ENCODE data around the gene SOX18. TPM values are rescaled to one million over a fixed set of nuclear protein-coding genes. Genes with fewer than 3 reads are reported as not detected.

SOX18 gene
- total and polyA plus RNA-seq, 2 of the 13 experiments (the other 11 are each of a cell fraction or from before 2014, with no cell fraction given), result 1.6 to 1.9 TPM

DNA sequence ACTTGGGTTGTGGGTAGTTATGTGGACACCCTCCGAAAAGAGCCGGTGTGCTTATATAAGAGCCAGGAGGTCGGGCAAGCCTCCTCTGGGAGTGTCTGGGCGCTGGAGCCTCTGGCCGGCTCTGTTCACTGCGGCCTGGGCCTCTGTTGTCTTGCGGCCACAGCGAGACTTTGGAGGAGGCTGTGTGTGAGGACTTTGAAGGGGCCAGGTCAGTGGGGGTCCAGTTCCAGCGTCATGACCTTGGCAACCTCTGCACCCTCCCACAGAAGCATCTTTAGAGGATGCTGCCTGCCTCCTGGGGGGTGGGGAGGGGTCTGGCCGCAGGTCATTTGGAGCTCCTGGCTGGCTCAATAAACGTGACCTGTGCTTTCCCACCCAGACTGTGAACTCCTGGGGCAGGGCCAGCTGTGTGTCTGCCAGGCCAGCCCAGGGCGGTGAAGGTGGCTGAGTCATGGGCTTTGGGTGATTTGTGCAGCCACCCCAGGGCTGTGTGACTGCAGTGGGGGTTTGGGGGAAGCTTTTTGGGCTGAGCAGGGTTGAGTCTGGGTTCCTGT is 14.8 kb upstream of the SOX18 start (continued):
- TF ChIP-seq PRMT3 (CRISPR knock-in tag; IDR thresholded peaks at IDR 0.05; ENCODE audit: borderline replicate concordance, low read depth), result no peak
- TF ChIP-seq KDM6A (CRISPR knock-in tag; IDR thresholded peaks at IDR 0.05; ENCODE audit: low read depth), result no peak
- TF ChIP-seq ZSCAN20 (CRISPR knock-in tag; IDR thresholded peaks at IDR 0.05; ENCODE audit: borderline replicate concordance), result no peak
- TF ChIP-seq POLR2AphosphoS5 (IDR thresholded peaks at IDR 0.05; ENCODE audit: low read depth, low read length), result no peak
- TF ChIP-seq, protein P1, sequence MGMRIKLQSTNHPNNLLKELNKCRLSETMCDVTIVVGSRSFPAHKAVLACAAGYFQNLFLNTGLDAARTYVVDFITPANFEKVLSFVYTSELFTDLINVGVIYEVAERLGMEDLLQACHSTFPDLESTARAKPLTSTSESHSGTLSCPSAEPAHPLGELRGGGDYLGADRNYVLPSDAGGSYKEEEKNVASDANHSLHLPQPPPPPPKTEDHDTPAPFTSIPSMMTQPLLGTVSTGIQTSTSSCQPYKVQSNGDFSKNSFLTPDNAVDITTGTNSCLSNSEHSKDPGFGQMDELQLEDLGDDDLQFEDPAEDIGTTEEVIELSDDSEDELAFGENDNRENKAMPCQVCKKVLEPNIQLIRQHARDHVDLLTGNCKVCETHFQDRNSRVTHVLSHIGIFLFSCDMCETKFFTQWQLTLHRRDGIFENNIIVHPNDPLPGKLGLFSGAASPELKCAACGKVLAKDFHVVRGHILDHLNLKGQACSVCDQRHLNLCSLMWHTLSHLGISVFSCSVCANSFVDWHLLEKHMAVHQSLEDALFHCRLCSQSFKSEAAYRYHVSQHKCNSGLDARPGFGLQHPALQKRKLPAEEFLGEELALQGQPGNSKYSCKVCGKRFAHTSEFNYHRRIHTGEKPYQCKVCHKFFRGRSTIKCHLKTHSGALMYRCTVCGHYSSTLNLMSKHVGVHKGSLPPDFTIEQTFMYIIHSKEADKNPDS (CRISPR knock-in tag; IDR thresholded peaks at IDR 0.05), result no peak
- peak; percentile 24; the same call in 1 of the 2 replicates for TF ChIP-seq ZNF674 (CRISPR knock-in tag; IDR thresholded peaks at IDR 0.05; ENCODE audit: low read depth)
- peak; percentile 45; the same call in 1 of the 2 replicates for TF ChIP-seq PITX1 (CRISPR knock-in tag; IDR thresholded peaks at IDR 0.05)
- TF ChIP-seq GABPA (IDR thresholded peaks at IDR 0.05; ENCODE audit: low read depth, low read length), result no peak
- no peak for TF ChIP-seq GABPA (CRISPR knock-in tag; IDR thresholded peaks at IDR 0.05; ENCODE audit: low read depth)
- peak; percentile 83; the same call in 1 of the 2 replicates for TF ChIP-seq NFE2L1 (CRISPR knock-in tag; IDR thresholded peaks at IDR 0.05; ENCODE audit: borderline replicate concordance)
- no peak for TF ChIP-seq ARHGAP35 (CRISPR knock-in tag; IDR thresholded peaks at IDR 0.05; ENCODE audit: borderline replicate concordance)
- no peak for TF ChIP-seq ZNF124 (CRISPR knock-in tag; IDR thresholded peaks at IDR 0.05)
- no peak for TF ChIP-seq NR1H2 (CRISPR knock-in tag; IDR thresholded peaks at IDR 0.05; ENCODE audit: borderline replicate concordance, low read depth)
- TF ChIP-seq, protein P2, sequence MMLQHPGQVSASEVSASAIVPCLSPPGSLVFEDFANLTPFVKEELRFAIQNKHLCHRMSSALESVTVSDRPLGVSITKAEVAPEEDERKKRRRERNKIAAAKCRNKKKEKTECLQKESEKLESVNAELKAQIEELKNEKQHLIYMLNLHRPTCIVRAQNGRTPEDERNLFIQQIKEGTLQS (CRISPR knock-in tag; IDR thresholded peaks at IDR 0.05), result no peak
- TF ChIP-seq ZNF878 (CRISPR knock-in tag; IDR thresholded peaks at IDR 0.05), result no peak
- TF ChIP-seq ZNF562 (CRISPR knock-in tag; IDR thresholded peaks at IDR 0.05; ENCODE audit: borderline replicate concordance), result no peak
- 0 out of 2 replicates have a peak, but pooled peaks have one; percentile 17 for TF ChIP-seq ZNF772 (CRISPR knock-in tag; IDR thresholded peaks at IDR 0.05)
- no peak for TF ChIP-seq MBD4 (IDR thresholded peaks at IDR 0.05; ENCODE audit: borderline replicate concordance, low read length)
- TF ChIP-seq HNF4A (CRISPR knock-in tag; IDR thresholded peaks at IDR 0.05), result no peak
- TF ChIP-seq SCMH1 (CRISPR knock-in tag; IDR thresholded peaks at IDR 0.05; ENCODE audit: borderline replicate concordance), result no peak
- no peak for TF ChIP-seq ZFP36L2 (CRISPR knock-in tag; IDR thresholded peaks at IDR 0.05)
- TF ChIP-seq ZNF761 (CRISPR knock-in tag; conservative IDR thresholded peaks at IDR 0.05), result no peak; the same call in 1 of the 2 replicates
- TF ChIP-seq FOXM1 (CRISPR knock-in tag; IDR thresholded peaks at IDR 0.05), result no peak
- no peak for TF ChIP-seq TCF12 (IDR thresholded peaks at IDR 0.05)
- TF ChIP-seq TCF12 (CRISPR knock-in tag; IDR thresholded peaks at IDR 0.05), result no peak
- TF ChIP-seq JDP2 (CRISPR knock-in tag; IDR thresholded peaks at IDR 0.05; ENCODE audit: borderline replicate concordance), result no peak
- TF ChIP-seq, protein P3, sequence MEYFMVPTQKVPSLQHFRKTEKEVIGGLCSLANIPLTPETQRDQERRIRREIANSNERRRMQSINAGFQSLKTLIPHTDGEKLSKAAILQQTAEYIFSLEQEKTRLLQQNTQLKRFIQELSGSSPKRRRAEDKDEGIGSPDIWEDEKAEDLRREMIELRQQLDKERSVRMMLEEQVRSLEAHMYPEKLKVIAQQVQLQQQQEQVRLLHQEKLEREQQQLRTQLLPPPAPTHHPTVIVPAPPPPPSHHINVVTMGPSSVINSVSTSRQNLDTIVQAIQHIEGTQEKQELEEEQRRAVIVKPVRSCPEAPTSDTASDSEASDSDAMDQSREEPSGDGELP (IDR thresholded peaks at IDR 0.05; ENCODE audit: borderline replicate concordance, low read depth), result peak; percentile 56; the same call in 1 of the 2 replicates
- TF ChIP-seq GLI4 (CRISPR knock-in tag; IDR thresholded peaks at IDR 0.05; ENCODE audit: borderline replicate concordance), result no peak
- TF ChIP-seq NFIC (IDR thresholded peaks at IDR 0.05; ENCODE audit: low read length), result no peak
- TF ChIP-seq RFX5 (IDR thresholded peaks at IDR 0.05; ENCODE audit: low read depth, low read length), result no peak
- no peak for TF ChIP-seq RXRB (CRISPR knock-in tag; IDR thresholded peaks at IDR 0.05; ENCODE audit: borderline replicate concordance)
- TF ChIP-seq SRY (CRISPR knock-in tag; IDR thresholded peaks at IDR 0.05), result no peak; the same call in 1 of the 2 replicates

Data from HepG2 (cell line).